NT2/D1 (cell line): ENCODE results near the gene SLC35E1.

Experiments used
- DNase-seq: peaks from one replicate; pipeline ENCODE4 v3.0.0-alpha.2; 2011; ENCODE audit warnings: low read depth, low spot score
- H3K27me3 ChIP-seq: 2 replicates; pipeline ENCODE4 v1.6.0; 2011; ENCODE audit warnings: mild to moderate bottlenecking; ENCODE audit not compliant: insufficient read length, insufficient read depth
- H3K36me3 ChIP-seq: 2 replicates; pipeline ENCODE4 v1.6.1; 2011; ENCODE audit warnings: mild to moderate bottlenecking, low read length, mixed read lengths; ENCODE audit not compliant: insufficient read depth, insufficient read length
- H3K4me1 ChIP-seq: 2 replicates; pipeline ENCODE4 v1.5.1; 2011; ENCODE audit not compliant: insufficient read depth, insufficient read length
- H3K4me3 ChIP-seq: 2 replicates; pipeline ENCODE4 v1.5.1; 2011; ENCODE audit warnings: low read depth; ENCODE audit not compliant: insufficient read length
- H3K9ac ChIP-seq: 2 replicates; pipeline ENCODE4 v1.6.0; 2011; ENCODE audit warnings: low read depth; ENCODE audit not compliant: insufficient read length
- H3K9me3 ChIP-seq: 2 replicates; pipeline ENCODE4 v1.5.1; 2011; ENCODE audit warnings: mild to moderate bottlenecking, low read length; ENCODE audit not compliant: insufficient read depth
- SUZ12 ChIP-seq: IDR thresholded peaks from 2 replicates; pipeline ENCODE4 v1.6.1; 2011; ENCODE audit not compliant: insufficient read length, insufficient read depth; ENCODE audit errors: extremely low read depth
- YY1 ChIP-seq: IDR thresholded peaks from 2 replicates; pipeline ENCODE4 v1.6.1; 2011; ENCODE audit not compliant: insufficient read length, insufficient read depth
- ZNF274 ChIP-seq: IDR thresholded peaks from 2 replicates; pipeline ENCODE4 v1.6.1; 2011; ENCODE audit warnings: mild to moderate bottlenecking, low read depth, low read length

SLC35E1 gene

GRCh38 chr19:16585094-16585801 lies 13.0 kb upstream of the SLC35E1 start:
- Histone ChIP-seq H3K36me3 (peaks cover 27% of the 10 kb centered on the region), H3K9me3 (no peaks in the 10 kb centered on the region), H3K27me3 (no peaks in the 10 kb centered on the region), H3K9ac (peak overlapping the region; percentile 27), H3K4me1 (peaks cover 57% of the 10 kb centered on the region), H3K4me3 (no peak overlapping the region)
- TF ChIP-seq SUZ12 (no peak), YY1 (no peak), ZNF274 (no peak)
- DNase-seq, result no peak

- Histone ChIP-seq H3K4me1 (peaks cover 52% of the 10 kb centered on the region), H3K36me3 (peaks cover 33% of the 10 kb centered on the region)
These were observed 12.3 kb upstream of the SLC35E1 start for GRCh38 chr19:16584248-16585093.

GRCh38 chr19:16582486-16583261 lies 10.5 kb upstream of the SLC35E1 start:
- TF ChIP-seq SUZ12 (no peak), YY1 (no peak), ZNF274 (no peak)
- DNase-seq, result no peak
- no peak overlapping the region for H3K9ac ChIP-seq
- H3K36me3 ChIP-seq, result peaks cover 48% of the 10 kb centered on the region
- peaks cover 43% of the 10 kb centered on the region for H3K4me1 ChIP-seq
- no peaks in the 10 kb centered on the region for H3K27me3 ChIP-seq
- no peaks in the 10 kb centered on the region for H3K9me3 ChIP-seq
- no peak overlapping the region for H3K4me3 ChIP-seq

More at GRCh38 chr19:16584248-16585093, 12.3 kb upstream of the SLC35E1 start:
- TF ChIP-seq SUZ12, result no peak
- TF ChIP-seq YY1, result no peak
- TF ChIP-seq ZNF274, result no peak
- Histone ChIP-seq H3K9ac (peak overlapping the region; percentile 27), H3K4me3 (peak overlapping the region; percentile 17), H3K9me3 (no peaks in the 10 kb centered on the region), H3K27me3 (no peaks in the 10 kb centered on the region)
- DNase-seq, result peak; percentile 57

GRCh38 chr19:16581971-16582343 lies 9.7 kb upstream of the SLC35E1 start:
- Histone ChIP-seq H3K4me3 (no peak overlapping the region), H3K27me3 (no peaks in the 10 kb centered on the region), H3K4me1 (peaks cover 38% of the 10 kb centered on the region), H3K36me3 (peaks cover 55% of the 10 kb centered on the region), H3K9me3 (no peaks in the 10 kb centered on the region), H3K9ac (no peak overlapping the region)
- DNase-seq, result no peak
- TF ChIP-seq ZNF274, result no peak
- no peak for TF ChIP-seq YY1
- no peak for TF ChIP-seq SUZ12

- Histone ChIP-seq H3K4me1 (peaks cover 34% of the 10 kb centered on the region), H3K9ac (peak overlapping the region; percentile 29)
- TF ChIP-seq YY1, result no peak
- no peak for TF ChIP-seq ZNF274
- no peak for TF ChIP-seq SUZ12
These were observed 9.1 kb upstream of the SLC35E1 start for GRCh38 chr19:16581145-16581970.

GRCh38 chr19:16579381-16579780 lies 7.2 kb upstream of the SLC35E1 start:
- no peak for DNase-seq
- Histone ChIP-seq H3K9me3 (no peaks in the 10 kb centered on the region), H3K27me3 (no peaks in the 10 kb centered on the region), H3K36me3 (peaks cover 73% of the 10 kb centered on the region), H3K4me1 (peaks cover 17% of the 10 kb centered on the region), H3K4me3 (no peak overlapping the region), H3K9ac (no peak overlapping the region)
- TF ChIP-seq SUZ12 (no peak), YY1 (no peak), ZNF274 (no peak)

More at GRCh38 chr19:16581145-16581970, 9.1 kb upstream of the SLC35E1 start:
- peaks cover 59% of the 10 kb centered on the region for H3K36me3 ChIP-seq
- H3K27me3 ChIP-seq, result no peaks in the 10 kb centered on the region
- H3K9me3 ChIP-seq, result no peaks in the 10 kb centered on the region
- no peak for DNase-seq
- no peak overlapping the region for H3K4me3 ChIP-seq
